T-cell (primary cell): ENCODE measurements around the gene C11orf58. TPM values are rescaled to one million over a fixed set of nuclear protein-coding genes. Genes with fewer than 3 reads are reported as not detected.
A peak's percentile ranks its signal among the peaks of the same experiment; 100 is the strongest.

Experiments
- ATAC-seq, 4 experiments: fragments of 200-7000 bp in 3 of 4; fragments of 150-1000 bp in 1 of 4; cut with Tn5 transposase; replicated peaks in 1 of 4; 1 replicate in 3 of 4; 2 replicates in 1 of 4; pipeline ENCODE4 v1.10.0; 2021; ENCODE audit warnings: moderate library complexity in 3 of 4, mild to moderate bottlenecking in 2 of 4, moderate number of reproducible peaks in 1 of 4
- CTCF ChIA-PET, 2 donors: fragments of 300-600 bp; sonication (Branson Sonifier 250); formaldehyde crosslinking; loops; one replicate each; lab custom pipeline; 2022; ENCODE audit warnings: antibody characterized with exemption in 2 of 2; lab: Charles Lee
- POLR2A ChIA-PET, 2 donors: fragments of 300-600 bp; sonication (Branson Sonifier 250); formaldehyde crosslinking; loops; one replicate each; lab custom pipeline; 2022; ENCODE audit warnings: antibody characterized with exemption in 2 of 2; lab: Charles Lee
- DNase-seq, 35 experiments: peaks; one replicate each; pipeline versions ENCODE4 v3.0.0 to v3.0.0-alpha.2; 2013 to 2023
- H3K27ac ChIP-seq: one replicate; pipeline ENCODE4 v1.5.1; 2013; ENCODE audit warnings: low read length
- H3K27me3 ChIP-seq, 2 experiments: replicated peaks in 1 of 2; 1 replicate in 1 of 2; 2 replicates in 1 of 2; pipeline versions ENCODE4 v1.6.1 to v1.7.0; 2013; ENCODE audit warnings: low read length in 1 of 2, mixed read lengths in 1 of 2; ENCODE audit not compliant: control insufficient read depth in 2 of 2, insufficient read depth in 2 of 2; ENCODE audit errors: extremely low read depth in 1 of 2
- H3K36me3 ChIP-seq, 2 donors: 1 replicate in 1 of 2; 2 replicates in 1 of 2; pipeline versions ENCODE4 v1.6.1 to v1.7.0; 2013; ENCODE audit warnings: low read length in 1 of 2; ENCODE audit not compliant: control insufficient read depth in 2 of 2, insufficient read depth in 1 of 2; ENCODE audit errors: extremely low read depth in 1 of 2
- H3K4me1 ChIP-seq, 2 experiments: 1 replicate in 1 of 2; 2 replicates in 1 of 2; pipeline versions ENCODE4 v1.6.1 to v1.7.0; 2013; ENCODE audit warnings: low read length in 2 of 2, mixed read lengths in 1 of 2; ENCODE audit not compliant: insufficient read depth in 2 of 2, control insufficient read depth in 1 of 2; ENCODE audit errors: extremely low read depth in 1 of 2
- H3K4me3 ChIP-seq, 2 donors: 1 replicate in 1 of 2; 2 replicates in 1 of 2; pipeline versions ENCODE4 v1.5.1 to v1.7.0; 2013; ENCODE audit warnings: mild to moderate bottlenecking in 2 of 2, low read length in 1 of 2, moderate library complexity in 1 of 2; ENCODE audit not compliant: control insufficient read depth in 1 of 2; ENCODE audit errors: extremely low read depth in 1 of 2
- H3K9me3 ChIP-seq: 2 replicates; pipeline ENCODE4 v1.7.0; 2013
- H3K27ac Mint-ChIP-seq, 2 donors: one replicate each; pipeline ENCODE4 v1.8.0; 2020 to 2021; ENCODE audit warnings: mild to moderate bottlenecking in 2 of 2, mixed read lengths in 2 of 2
- H3K27me3 Mint-ChIP-seq, 2 donors: one replicate each; pipeline ENCODE4 v1.8.0; 2021 to 2022; ENCODE audit warnings: mixed read lengths in 2 of 2
- H3K36me3 Mint-ChIP-seq: one replicate; pipeline ENCODE4 v1.8.0; 2021; ENCODE audit warnings: mixed read lengths
- H3K4me1 Mint-ChIP-seq, 3 donors: one replicate each; pipeline ENCODE4 v1.8.0; 2020 to 2022; ENCODE audit warnings: mixed read lengths in 3 of 3, mild to moderate bottlenecking in 1 of 3
- H3K4me3 Mint-ChIP-seq, 3 donors: one replicate each; pipeline ENCODE4 v1.8.0; 2020 to 2022; ENCODE audit warnings: mild to moderate bottlenecking in 3 of 3, mixed read lengths in 3 of 3, moderate library complexity in 3 of 3
- H3K9me3 Mint-ChIP-seq, 3 donors: one replicate each; pipeline ENCODE4 v1.8.0; 2020 to 2022; ENCODE audit warnings: mixed read lengths in 3 of 3
- WGBS: methylation state at CpG from one replicate; pipeline ENCODE4 v1.1.5; 2013; ENCODE audit warnings: missing lambda C conversion rate; ENCODE audit not compliant: insufficient coverage; 5-methylcytosine and 5-hydroxymethylcytosine counted together
- total RNA-seq, 35 experiments: library from RNA in 6 of 35; stranded (reverse) in 6 of 35; fragments of 120-200 nt in 1 of 35; gene quantifications; one replicate each; pipeline versions ENCODE4 v1.2.1 to v1.2.4 and lab custom pipeline; 2013 to 2026

C11orf58 gene
- total RNA-seq, 5 donors from 2014 or later (not counting 1 experiment from before 2014, with no cell fraction given), result 120 to 145 (median 133) TPM

GRCh38 chr11:16745950-16746605 is 7.6 kb downstream of the C11orf58 start:
- POLR2A ChIA-PET, result no interaction called here

GRCh38 chr11:16749092-16749491 is 10.6 kb downstream of the C11orf58 start:
- Histone ChIP-seq H3K27ac (no peak overlapping the region), H3K9me3 (no peaks in the 10 kb centered on the region), H3K27me3 (no peaks in the 10 kb centered on the region), H3K36me3 (peaks cover 8 to 85% of the 10 kb centered on the region in 2 donors), H3K4me1 (peaks cover 1% of the 10 kb centered on the region in 2 experiments), H3K4me3 (no peak overlapping the region)
- no peak overlapping the region for H3K27ac Mint-ChIP-seq
- H3K36me3 Mint-ChIP-seq, result peaks cover 56% of the 10 kb centered on the region
- DNase-seq, result no peak
- POLR2A ChIA-PET, result interaction anchor here in 1 of 2 donors (1.1 kb wide), 1 partner anchor 10 kb away, joined by 5 read pairs; no protein-coding TSS in a partner anchor
- 100% methylated on average over 1 of the region's 1 CpG for WGBS
- no peak for ATAC-seq
- no peaks in the 10 kb centered on the region for H3K27me3 Mint-ChIP-seq
- H3K4me3 Mint-ChIP-seq, result no peak overlapping the region
- CTCF ChIA-PET, result no interaction called here
- no peaks in the 10 kb centered on the region for H3K9me3 Mint-ChIP-seq
- peaks cover 39 to 46% (median 46%) of the 10 kb centered on the region in 3 donors for H3K4me1 Mint-ChIP-seq

More at GRCh38 chr11:16745950-16746605, 7.6 kb downstream of the C11orf58 start:
- H3K27me3 ChIP-seq, result no peaks in the 10 kb centered on the region
- H3K9me3 ChIP-seq, result no peaks in the 10 kb centered on the region
- no peak overlapping the region for H3K27ac ChIP-seq
- H3K27me3 Mint-ChIP-seq, result no peaks in the 10 kb centered on the region
- peaks cover 53% of the 10 kb centered on the region for H3K36me3 Mint-ChIP-seq
- peaks cover 0 to 60% of the 10 kb centered on the region in 2 donors for H3K36me3 ChIP-seq
- DNase-seq (no peak), ATAC-seq (no peak)
- peaks cover 63 to 68% (median 68%) of the 10 kb centered on the region in 3 donors for H3K4me1 Mint-ChIP-seq
- H3K4me3 Mint-ChIP-seq, result no peak overlapping the region
- peaks cover 12% of the 10 kb centered on the region in 2 experiments for H3K4me1 ChIP-seq
- no peak overlapping the region for H3K27ac Mint-ChIP-seq
- H3K4me3 ChIP-seq, result no peak overlapping the region
- CTCF ChIA-PET, result no interaction called here
- WGBS, result no CpG with 5 or more reads among the region's 2 CpGs
- no peaks in the 10 kb centered on the region for H3K9me3 Mint-ChIP-seq

DNA sequence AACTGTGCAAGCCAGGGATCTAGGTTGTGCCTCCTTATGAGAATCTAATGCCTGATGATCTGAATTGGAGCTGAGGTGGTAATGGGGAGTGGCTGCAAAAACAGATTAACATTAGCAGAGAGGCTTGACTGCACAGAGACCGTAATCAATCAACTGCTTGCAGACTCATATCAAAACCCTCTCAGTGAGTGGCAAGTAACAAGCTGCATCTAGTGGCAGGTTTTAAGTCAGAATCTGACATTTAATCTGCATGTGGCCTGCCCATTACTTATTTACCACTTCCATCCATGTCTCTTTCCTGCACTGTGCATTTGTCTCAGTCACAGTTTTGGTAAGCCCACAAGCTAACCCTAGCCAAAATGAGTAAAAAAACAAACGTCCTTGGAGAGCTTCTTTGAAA is 11.2 kb downstream of the C11orf58 start:
- DNase-seq, result no peak
- no peaks in the 10 kb centered on the region for H3K9me3 ChIP-seq
- POLR2A ChIA-PET, result interaction anchor here in 1 of 2 donors (1.1 kb wide), 1 partner anchor 10 kb away, joined by 5 read pairs; no protein-coding TSS in a partner anchor
- CTCF ChIA-PET, result interaction anchor here in 1 of 2 donors (0.6 kb wide), 1 partner anchor 143 kb away, joined by 3 read pairs; no protein-coding TSS in a partner anchor
- no peak overlapping the region for H3K27ac ChIP-seq
- Mint-ChIP-seq H3K36me3 (peaks cover 54% of the 10 kb centered on the region), H3K4me1 (peaks cover 33 to 41% (median 40%) of the 10 kb centered on the region in 3 donors), H3K27ac (peak overlapping the region in 1 of 2 donors; percentile 15), H3K4me3 (no peak overlapping the region), H3K9me3 (no peaks in the 10 kb centered on the region), H3K27me3 (no peaks in the 10 kb centered on the region)
- no peak for ATAC-seq
- no CpG with 5 or more reads among the region's 2 CpGs for WGBS
- H3K4me1 ChIP-seq, result no peaks in the 10 kb centered on the region
- no peak overlapping the region for H3K4me3 ChIP-seq
- peaks cover 8 to 83% of the 10 kb centered on the region in 2 donors for H3K36me3 ChIP-seq
- no peaks in the 10 kb centered on the region for H3K27me3 ChIP-seq

DNA sequence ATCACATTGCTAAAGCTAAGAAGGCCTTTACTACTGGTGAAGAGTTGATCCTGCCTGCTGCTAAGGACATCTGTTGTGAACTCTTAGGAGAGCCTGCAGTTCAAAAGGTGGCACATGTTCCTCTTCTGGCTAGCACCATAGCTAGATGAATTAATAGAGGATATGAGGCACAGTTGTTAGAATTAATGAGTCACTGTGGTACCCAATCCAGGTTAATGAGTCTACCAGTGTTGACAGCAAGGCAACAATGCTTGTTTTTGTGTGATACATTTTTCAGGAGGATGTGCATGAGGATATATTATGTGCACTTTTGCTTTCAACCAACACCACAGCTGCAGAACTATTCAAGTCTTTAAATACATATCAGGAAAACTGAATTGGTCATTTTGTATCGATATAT is 12.0 kb downstream of the C11orf58 start:
- no CpG with 5 or more reads among the region's 1 CpG for WGBS
- DNase-seq (no peak), ATAC-seq (no peak)
- H3K36me3 Mint-ChIP-seq, result peaks cover 54% of the 10 kb centered on the region
- no peak overlapping the region for H3K27ac Mint-ChIP-seq
- peaks cover 25 to 33% (median 32%) of the 10 kb centered on the region in 3 donors for H3K4me1 Mint-ChIP-seq
- Histone ChIP-seq H3K27me3 (no peaks in the 10 kb centered on the region), H3K36me3 (peaks cover 8 to 79% of the 10 kb centered on the region in 2 donors), H3K9me3 (no peaks in the 10 kb centered on the region), H3K27ac (no peak overlapping the region), H3K4me3 (no peak overlapping the region), H3K4me1 (no peaks in the 10 kb centered on the region)
- H3K27me3 Mint-ChIP-seq, result no peaks in the 10 kb centered on the region
- ChIA-PET POLR2A (no interaction called here), CTCF (no interaction called here)
- H3K9me3 Mint-ChIP-seq, result no peaks in the 10 kb centered on the region
- H3K4me3 Mint-ChIP-seq, result no peak overlapping the region

DNA sequence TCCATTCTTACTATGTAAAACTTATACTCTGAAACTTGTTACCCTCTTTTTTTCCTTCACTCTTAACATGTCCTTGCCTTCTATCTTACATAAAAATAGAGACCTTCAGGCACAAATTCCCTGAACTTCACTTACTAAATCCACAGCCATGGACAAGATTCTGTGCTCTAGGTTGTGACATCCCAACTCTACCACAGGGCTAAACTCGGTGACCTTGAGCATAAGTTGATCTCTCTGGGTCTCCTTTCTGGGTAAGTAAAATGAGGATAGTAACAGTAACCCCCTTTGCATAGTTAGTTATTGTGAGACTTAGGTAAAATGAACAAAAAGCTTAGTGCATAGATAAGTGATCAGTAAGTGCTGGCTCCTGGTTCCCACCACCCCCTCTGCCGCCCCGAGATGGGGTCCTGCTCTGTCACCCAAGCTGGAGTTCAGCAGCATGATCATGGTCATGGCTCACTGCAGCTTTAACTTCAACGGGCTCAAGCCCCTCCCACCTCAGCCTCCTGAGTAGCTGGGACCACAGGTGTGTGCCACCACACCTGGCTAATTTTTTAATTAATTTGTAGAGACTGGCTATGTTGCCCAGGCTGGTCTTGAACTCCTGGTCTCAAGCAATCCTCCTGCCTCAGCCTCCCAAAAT is 20.1 kb downstream of the C11orf58 start:
- CTCF ChIA-PET, result no interaction called here

DNA sequence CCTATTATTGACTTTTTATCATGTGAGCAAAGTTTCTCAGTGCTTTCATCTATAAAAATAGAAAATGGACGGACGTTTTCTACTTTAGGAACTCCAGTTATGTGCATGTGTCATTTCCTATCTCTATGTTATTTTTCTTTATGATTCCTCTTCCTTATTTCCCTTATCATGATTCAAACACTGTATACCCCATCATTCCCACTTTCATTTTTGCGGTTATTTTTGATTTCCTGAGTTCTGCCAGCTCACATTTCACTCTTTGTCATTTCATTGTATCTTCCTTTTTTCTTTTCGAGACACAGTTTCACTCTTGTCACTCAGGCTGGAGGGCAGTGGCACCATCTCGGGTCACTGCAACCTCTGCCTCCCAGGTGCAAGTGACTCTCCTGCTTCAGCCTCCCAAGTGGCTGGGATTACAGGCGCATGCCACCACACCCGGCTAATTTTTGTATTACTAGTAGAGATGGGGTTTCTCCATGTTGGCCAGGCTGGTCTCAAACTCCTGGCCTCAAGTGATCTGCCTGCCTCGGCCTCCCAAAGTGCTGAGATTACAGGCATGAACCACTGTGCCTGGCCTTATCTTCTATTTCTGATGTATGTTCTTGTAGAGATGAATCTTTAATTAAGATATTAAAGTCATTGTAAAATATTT is 21.5 kb downstream of the C11orf58 start:
- peak overlapping the region; percentile 76 to 89 for H3K27ac Mint-ChIP-seq
- CTCF ChIA-PET, result no interaction called here
- no peaks in the 10 kb centered on the region for H3K27me3 Mint-ChIP-seq

More for the DNA sequence above, 20.1 kb downstream of the C11orf58 start:
- ATAC-seq (peak in 2 of 4 experiments; percentile 11 to 29), DNase-seq (no peak)
- no peaks in the 10 kb centered on the region for H3K9me3 Mint-ChIP-seq
- no peaks in the 10 kb centered on the region for H3K9me3 ChIP-seq
- H3K4me1 Mint-ChIP-seq, result peaks cover 11 to 25% (median 12%) of the 10 kb centered on the region in 3 donors
- 100% methylated on average over 2 of the region's 4 CpGs for WGBS
- peak overlapping the region in 1 of 2 donors; percentile 1 for H3K27ac Mint-ChIP-seq
- no peak overlapping the region for H3K4me3 ChIP-seq
- H3K27me3 ChIP-seq, result no peaks in the 10 kb centered on the region
- no peak overlapping the region for H3K4me3 Mint-ChIP-seq
- no peak overlapping the region for H3K27ac ChIP-seq
- no peaks in the 10 kb centered on the region for H3K4me1 ChIP-seq
- peaks cover 35% of the 10 kb centered on the region for H3K36me3 Mint-ChIP-seq
- no peaks in the 10 kb centered on the region for H3K27me3 Mint-ChIP-seq
- H3K36me3 ChIP-seq, result peaks cover 4 to 30% of the 10 kb centered on the region in 2 donors
- POLR2A ChIA-PET, result no interaction called here

More for the DNA sequence above, 21.5 kb downstream of the C11orf58 start:
- H3K36me3 Mint-ChIP-seq, result peaks cover 28% of the 10 kb centered on the region
- no peaks in the 10 kb centered on the region for H3K27me3 ChIP-seq
- no peaks in the 10 kb centered on the region for H3K4me1 ChIP-seq
- POLR2A ChIA-PET, result no interaction called here
- no peak overlapping the region for H3K27ac ChIP-seq
- peaks cover 11 to 25% (median 12%) of the 10 kb centered on the region in 3 donors for H3K4me1 Mint-ChIP-seq
- H3K4me3 Mint-ChIP-seq, result no peak overlapping the region
- no peak for ATAC-seq
- 50% methylated on average over 4 of the region's 8 CpGs for WGBS
- DNase-seq, result no peak
- H3K9me3 ChIP-seq, result no peaks in the 10 kb centered on the region
- no peak overlapping the region for H3K4me3 ChIP-seq
- peaks cover 0 to 18% of the 10 kb centered on the region in 2 donors for H3K36me3 ChIP-seq
- H3K9me3 Mint-ChIP-seq, result no peaks in the 10 kb centered on the region
